HEK293 (cell line): ENCODE measurements around the gene FADS3.

Experiments
- CTCF ChIA-PET: fragments of 350-600 bp; formaldehyde crosslinking; extraction: SDS; loops from one replicate; lab custom pipeline; 2021; ENCODE audit warnings: antibody characterized with exemption; lab: Yijun Ruan, JAX
- POLR2A ChIA-PET: fragments of 300-600 bp; formaldehyde crosslinking; extraction: SDS; loops from one replicate; lab custom pipeline; 2020; ENCODE audit warnings: antibody characterized with exemption, inconsistent platforms; lab: Yijun Ruan, JAX
- H3K27ac ChIP-seq: fragments of 200-500 bp; sonication (Bioruptor generic); 2 replicates; pipeline ENCODE4 v1.5.1; 2014; ENCODE audit warnings: low read depth, low read length, control low read depth, inconsistent platforms; ENCODE audit errors: extremely low read depth
- H3K36me3 ChIP-seq, 2 experiments: fragments of 200-500 bp in 1 of 2; sonication (Bioruptor generic) in 1 of 2; 1 replicate in 1 of 2; 2 replicates in 1 of 2; pipeline ENCODE4 v1.5.1; 2014 to 2017; ENCODE audit warnings: inconsistent platforms in 2 of 2, low read length in 2 of 2; ENCODE audit not compliant: control insufficient read depth in 2 of 2, insufficient read depth in 1 of 2
- H3K4me1 ChIP-seq: fragments of 200-500 bp; sonication (Bioruptor generic); 2 replicates; pipeline ENCODE4 v1.5.1; 2014; ENCODE audit warnings: mild to moderate bottlenecking, low read length, inconsistent platforms; ENCODE audit not compliant: control insufficient read depth, insufficient read depth
- H3K4me3 ChIP-seq: 2 replicates; pipeline ENCODE4 v1.5.1; 2011; ENCODE audit warnings: low read depth, mild to moderate bottlenecking, control low read depth, low read length, moderate library complexity
- H3K9me3 ChIP-seq: fragments of 200-500 bp; sonication (Bioruptor generic); 2 replicates; pipeline ENCODE4 v1.5.1; 2014; ENCODE audit warnings: low read depth, low read length, inconsistent platforms; ENCODE audit not compliant: control insufficient read depth, insufficient read depth
- SP2 ChIP-seq: fragments of 450-650 bp; formaldehyde crosslinking; IDR thresholded peaks from 2 replicates; pipeline ENCODE4 v1.5.1; 2016; ENCODE audit warnings: missing biosample characterization, missing genetic modification characterization
- ZNF10 ChIP-seq: fragments of 450-650 bp; formaldehyde crosslinking; IDR thresholded peaks from 2 replicates; pipeline ENCODE4 v1.5.1; 2017; ENCODE audit warnings: missing biosample characterization, missing genetic modification characterization
- ZNF16 ChIP-seq: fragments of 450-650 bp; formaldehyde crosslinking; IDR thresholded peaks from 2 replicates; pipeline ENCODE4 v1.5.1; 2016; ENCODE audit warnings: low read depth, missing biosample characterization, missing genetic modification characterization
- ZNF174 ChIP-seq: fragments of 450-650 bp; formaldehyde crosslinking; IDR thresholded peaks from 2 replicates; pipeline ENCODE4 v1.5.0; 2017; ENCODE audit warnings: missing biosample characterization, mild to moderate bottlenecking, missing genetic modification characterization
- ZNF350 ChIP-seq: fragments of 450-650 bp; formaldehyde crosslinking; IDR thresholded peaks from 2 replicates; pipeline ENCODE4 v1.5.0; 2017; ENCODE audit warnings: missing biosample characterization, mild to moderate bottlenecking, missing genetic modification characterization
- ZNF366 ChIP-seq: fragments of 450-650 bp; formaldehyde crosslinking; conservative IDR thresholded peaks from 2 replicates; pipeline ENCODE4 v1.5.1; 2016; ENCODE audit warnings: missing biosample characterization, missing genetic modification characterization
- ZNF48 ChIP-seq: fragments of 450-650 bp; formaldehyde crosslinking; IDR thresholded peaks from 2 replicates; pipeline ENCODE4 v1.5.1; 2016; ENCODE audit warnings: missing biosample characterization, missing genetic modification characterization
- ZNF521 ChIP-seq: fragments of 450-650 bp; formaldehyde crosslinking; IDR thresholded peaks from 2 replicates; pipeline ENCODE4 v1.5.1; 2017; ENCODE audit warnings: missing biosample characterization, mild to moderate bottlenecking, missing genetic modification characterization
- ZNF621 ChIP-seq: fragments of 450-650 bp; formaldehyde crosslinking; IDR thresholded peaks from 2 replicates; pipeline ENCODE4 v1.5.1; 2017; ENCODE audit warnings: missing biosample characterization, missing genetic modification characterization
- ZNF670 ChIP-seq: fragments of 450-650 bp; formaldehyde crosslinking; IDR thresholded peaks from 2 replicates; pipeline ENCODE4 v1.5.1; 2016; ENCODE audit warnings: missing biosample characterization, missing genetic modification characterization, low read depth
- ZNF785 ChIP-seq: fragments of 450-650 bp; formaldehyde crosslinking; IDR thresholded peaks from 2 replicates; pipeline ENCODE4 v1.5.1; 2016; ENCODE audit warnings: missing biosample characterization, missing genetic modification characterization
- ZNF830 ChIP-seq: fragments of 450-650 bp; IDR thresholded peaks from 2 replicates; pipeline ENCODE4 v1.5.0; 2018; ENCODE audit warnings: missing biosample characterization, missing genetic modification characterization, low read depth, mild to moderate bottlenecking, moderate library complexity
- ZSCAN16 ChIP-seq: fragments of 450-650 bp; formaldehyde crosslinking; IDR thresholded peaks from 2 replicates; pipeline ENCODE4 v1.5.1; 2016; ENCODE audit warnings: missing biosample characterization, missing genetic modification characterization
- TF ChIP-seq, protein P1 (sequence below): fragments of 450-650 bp; formaldehyde crosslinking; IDR thresholded peaks from 2 replicates; pipeline ENCODE4 v1.5.1; 2016; ENCODE audit warnings: missing biosample characterization, missing genetic modification characterization
- TF ChIP-seq, protein P2 (sequence below): fragments of 450-650 bp; formaldehyde crosslinking; conservative IDR thresholded peaks from 2 replicates; pipeline ENCODE4 v1.5.1; 2016; ENCODE audit warnings: low read depth, missing biosample characterization, missing genetic modification characterization
- TF ChIP-seq, protein P3 (sequence below): fragments of 450-650 bp; formaldehyde crosslinking; IDR thresholded peaks from 2 replicates; pipeline ENCODE4 v1.5.1; 2016; ENCODE audit warnings: missing biosample characterization, missing genetic modification characterization

The FADS3 gene

DNA sequence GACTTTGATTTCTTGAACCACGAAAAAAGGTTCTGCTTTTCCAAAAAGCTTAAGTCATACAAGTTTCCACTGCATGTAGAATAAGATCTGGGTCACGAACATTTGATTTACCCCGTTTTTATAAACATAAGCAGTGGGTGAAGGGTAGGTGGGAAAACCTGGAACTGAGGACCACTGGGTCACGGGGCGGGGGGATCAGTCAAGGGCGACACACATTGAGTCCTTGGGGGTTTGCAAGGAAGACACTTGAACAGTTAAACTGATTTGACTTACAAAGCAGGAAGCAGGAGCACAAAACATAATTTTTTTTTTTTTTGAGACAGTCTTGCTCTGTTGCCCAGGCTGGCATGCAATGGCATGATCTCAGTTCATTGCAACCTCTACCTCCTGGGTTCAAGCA is 10.9 kb downstream of the FADS3 start:
- H3K4me3 ChIP-seq = no peak overlapping the region
- no peak overlapping the region for H3K27ac ChIP-seq
- ChIA-PET CTCF (interaction anchor here (0.6 to 7.0 kb wide), 4 partner anchors 9 to 201 kb away, joined by 3 to 48 read pairs (median 20); no protein-coding TSS in a partner anchor), POLR2A (no interaction called here)
- no peaks in the 10 kb centered on the region for H3K36me3 ChIP-seq
- no peaks in the 10 kb centered on the region for H3K9me3 ChIP-seq
- no peaks in the 10 kb centered on the region for H3K4me1 ChIP-seq
- TF ChIP-seq ZSCAN16 (tag by site-specific recombination) = no peak
- TF ChIP-seq ZNF16 = no peak
- no peak for TF ChIP-seq ZNF174 (tag by site-specific recombination)
- TF ChIP-seq ZNF350 (tag by site-specific recombination) = no peak
- TF ChIP-seq, protein P1, sequence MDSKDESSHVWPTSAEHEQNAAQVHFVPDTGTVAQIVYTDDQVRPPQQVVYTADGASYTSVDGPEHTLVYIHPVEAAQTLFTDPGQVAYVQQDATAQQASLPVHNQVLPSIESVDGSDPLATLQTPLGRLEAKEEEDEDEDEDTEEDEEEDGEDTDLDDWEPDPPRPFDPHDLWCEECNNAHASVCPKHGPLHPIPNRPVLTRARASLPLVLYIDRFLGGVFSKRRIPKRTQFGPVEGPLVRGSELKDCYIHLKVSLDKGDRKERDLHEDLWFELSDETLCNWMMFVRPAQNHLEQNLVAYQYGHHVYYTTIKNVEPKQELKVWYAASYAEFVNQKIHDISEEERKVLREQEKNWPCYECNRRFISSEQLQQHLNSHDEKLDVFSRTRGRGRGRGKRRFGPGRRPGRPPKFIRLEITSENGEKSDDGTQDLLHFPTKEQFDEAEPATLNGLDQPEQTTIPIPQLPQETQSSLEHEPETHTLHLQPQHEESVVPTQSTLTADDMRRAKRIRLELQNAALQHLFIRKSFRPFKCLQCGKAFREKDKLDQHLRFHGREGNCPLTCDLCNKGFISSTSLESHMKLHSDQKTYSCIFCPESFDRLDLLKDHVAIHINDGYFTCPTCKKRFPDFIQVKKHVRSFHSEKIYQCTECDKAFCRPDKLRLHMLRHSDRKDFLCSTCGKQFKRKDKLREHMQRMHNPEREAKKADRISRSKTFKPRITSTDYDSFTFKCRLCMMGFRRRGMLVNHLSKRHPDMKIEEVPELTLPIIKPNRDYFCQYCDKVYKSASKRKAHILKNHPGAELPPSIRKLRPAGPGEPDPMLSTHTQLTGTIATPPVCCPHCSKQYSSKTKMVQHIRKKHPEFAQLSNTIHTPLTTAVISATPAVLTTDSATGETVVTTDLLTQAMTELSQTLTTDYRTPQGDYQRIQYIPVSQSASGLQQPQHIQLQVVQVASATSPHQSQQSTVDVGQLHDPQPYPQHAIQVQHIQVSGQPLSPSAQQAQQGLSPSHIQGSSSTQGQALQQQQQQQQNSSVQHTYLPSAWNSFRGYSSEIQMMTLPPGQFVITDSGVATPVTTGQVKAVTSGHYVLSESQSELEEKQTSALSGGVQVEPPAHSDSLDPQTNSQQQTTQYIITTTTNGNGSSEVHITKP (tag by site-specific recombination) = no peak
- TF ChIP-seq, protein P2, sequence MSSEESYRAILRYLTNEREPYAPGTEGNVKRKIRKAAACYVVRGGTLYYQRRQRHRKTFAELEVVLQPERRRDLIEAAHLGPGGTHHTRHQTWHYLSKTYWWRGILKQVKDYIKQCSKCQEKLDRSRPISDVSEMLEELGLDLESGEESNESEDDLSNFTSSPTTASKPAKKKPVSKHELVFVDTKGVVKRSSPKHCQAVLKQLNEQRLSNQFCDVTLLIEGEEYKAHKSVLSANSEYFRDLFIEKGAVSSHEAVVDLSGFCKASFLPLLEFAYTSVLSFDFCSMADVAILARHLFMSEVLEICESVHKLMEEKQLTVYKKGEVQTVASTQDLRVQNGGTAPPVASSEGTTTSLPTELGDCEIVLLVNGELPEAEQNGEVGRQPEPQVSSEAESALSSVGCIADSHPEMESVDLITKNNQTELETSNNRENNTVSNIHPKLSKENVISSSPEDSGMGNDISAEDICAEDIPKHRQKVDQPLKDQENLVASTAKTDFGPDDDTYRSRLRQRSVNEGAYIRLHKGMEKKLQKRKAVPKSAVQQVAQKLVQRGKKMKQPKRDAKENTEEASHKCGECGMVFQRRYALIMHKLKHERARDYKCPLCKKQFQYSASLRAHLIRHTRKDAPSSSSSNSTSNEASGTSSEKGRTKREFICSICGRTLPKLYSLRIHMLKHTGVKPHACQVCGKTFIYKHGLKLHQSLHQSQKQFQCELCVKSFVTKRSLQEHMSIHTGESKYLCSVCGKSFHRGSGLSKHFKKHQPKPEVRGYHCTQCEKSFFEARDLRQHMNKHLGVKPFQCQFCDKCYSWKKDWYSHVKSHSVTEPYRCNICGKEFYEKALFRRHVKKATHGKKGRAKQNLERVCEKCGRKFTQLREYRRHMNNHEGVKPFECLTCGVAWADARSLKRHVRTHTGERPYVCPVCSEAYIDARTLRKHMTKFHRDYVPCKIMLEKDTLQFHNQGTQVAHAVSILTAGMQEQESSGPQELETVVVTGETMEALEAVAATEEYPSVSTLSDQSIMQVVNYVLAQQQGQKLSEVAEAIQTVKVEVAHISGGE = no peak
- TF ChIP-seq ZNF48 (tag by site-specific recombination) = no peak
- no peak for TF ChIP-seq ZNF830
- TF ChIP-seq ZNF785 = no peak
- no peak for TF ChIP-seq ZNF670 (tag by site-specific recombination)
- no peak for TF ChIP-seq ZNF521 (tag by site-specific recombination)
- TF ChIP-seq SP2 (tag by site-specific recombination) = no peak
- TF ChIP-seq, all 188 proteins: peak for 0

DNA sequence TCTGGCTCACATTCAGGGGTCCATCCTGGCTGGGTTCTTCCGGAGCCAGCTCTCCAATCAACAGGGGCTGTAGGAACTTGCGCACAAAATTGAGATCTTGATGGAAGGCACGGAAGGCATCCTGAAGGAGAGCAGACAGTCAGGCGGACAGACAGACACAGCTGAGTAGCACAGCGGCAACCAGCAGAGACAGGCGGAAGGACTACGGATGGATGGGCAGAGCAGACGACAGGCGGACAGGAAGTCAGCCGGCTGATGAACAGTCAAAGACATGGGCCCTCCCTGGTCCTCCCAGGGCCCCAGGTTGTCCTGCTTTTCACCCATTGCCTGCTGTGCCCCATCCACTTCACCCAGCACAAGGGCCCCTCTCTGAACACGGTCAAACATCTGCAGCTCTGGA is 11.3 kb downstream of the FADS3 start:
- Histone ChIP-seq H3K27ac (no peak overlapping the region), H3K4me3 (no peak overlapping the region), H3K9me3 (no peaks in the 10 kb centered on the region), H3K4me1 (no peaks in the 10 kb centered on the region), H3K36me3 (no peaks in the 10 kb centered on the region)
- TF ChIP-seq, protein P3, sequence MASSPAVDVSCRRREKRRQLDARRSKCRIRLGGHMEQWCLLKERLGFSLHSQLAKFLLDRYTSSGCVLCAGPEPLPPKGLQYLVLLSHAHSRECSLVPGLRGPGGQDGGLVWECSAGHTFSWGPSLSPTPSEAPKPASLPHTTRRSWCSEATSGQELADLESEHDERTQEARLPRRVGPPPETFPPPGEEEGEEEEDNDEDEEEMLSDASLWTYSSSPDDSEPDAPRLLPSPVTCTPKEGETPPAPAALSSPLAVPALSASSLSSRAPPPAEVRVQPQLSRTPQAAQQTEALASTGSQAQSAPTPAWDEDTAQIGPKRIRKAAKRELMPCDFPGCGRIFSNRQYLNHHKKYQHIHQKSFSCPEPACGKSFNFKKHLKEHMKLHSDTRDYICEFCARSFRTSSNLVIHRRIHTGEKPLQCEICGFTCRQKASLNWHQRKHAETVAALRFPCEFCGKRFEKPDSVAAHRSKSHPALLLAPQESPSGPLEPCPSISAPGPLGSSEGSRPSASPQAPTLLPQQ = no peak
- TF ChIP-seq ZNF621 (tag by site-specific recombination) = no peak
- TF ChIP-seq ZNF366 = no peak
- TF ChIP-seq ZNF10 = no peak
- POLR2A ChIA-PET = interaction anchor here (1.3 kb wide), 1 partner anchor 12 kb away, joined by 3 read pairs; no protein-coding TSS in a partner anchor
- CTCF ChIA-PET = interaction anchor here (0.7 to 7.0 kb wide), 6 partner anchors 8 to 202 kb away, joined by 3 to 48 read pairs (median 9); no protein-coding TSS in a partner anchor
